AML-193 (cell line): Measurements from ENCODE around the gene CDR2.
A peak's percentile ranks its signal among the peaks of the same experiment; 100 is the strongest.
"Not testable (repeated sequence)": the region's sequence is repeated elsewhere in the genome, so short reads cannot be mapped to it uniquely, and the experiment has no call there.

Experiments
- DNase-seq, 2 experiments: peaks; one replicate each; lab custom pipeline; 2025; lab: John Stamatoyannopoulos, UW

Gene CDR2

GRCh38 chr16:22375963-22376640, 1.7 kb upstream of the CDR2 start:
- DNase-seq = no peak

GRCh38 chr16:22375117-22375962, 921 bp upstream of the CDR2 start:
- peak in 1 of 2 experiments; percentile 3 for DNase-seq

GRCh38 chr16:22373662-22374310, 633 bp downstream of the CDR2 start:
- no peak for DNase-seq

- DNase-seq = no peak
These were observed 1.3 kb downstream of the CDR2 start for GRCh38 chr16:22372882-22373661.

- DNase-seq = no peak
These were observed 4.2 kb downstream of the CDR2 start for GRCh38 chr16:22370038-22370820.

- peak; percentile 70 to 82 for DNase-seq
These were observed 5.1 kb downstream of the CDR2 start for GRCh38 chr16:22369221-22369811.

- not testable (repeated sequence) for DNase-seq
These were observed 6.1 kb downstream of the CDR2 start for GRCh38 chr16:22368200-22368826.

GRCh38 chr16:22366889-22367288, 7.5 kb downstream of the CDR2 start:
- no peak for DNase-seq

GRCh38 chr16:22366371-22366770, 8.0 kb downstream of the CDR2 start:
- DNase-seq = no peak

GRCh38 chr16:22364241-22364640, 10.2 kb downstream of the CDR2 start:
- DNase-seq = no peak

- no peak for DNase-seq
These were observed 13.3 kb downstream of the CDR2 start for GRCh38 chr16:22360963-22361659.

GRCh38 chr16:22359679-22360078, 14.7 kb downstream of the CDR2 start:
- DNase-seq = no peak

GRCh38 chr16:22358000-22358399, 16.4 kb downstream of the CDR2 start:
- DNase-seq = no peak

GRCh38 chr16:22357635-22357971, 16.8 kb downstream of the CDR2 start:
- no peak for DNase-seq

GRCh38 chr16:22356930-22357634, 17.3 kb downstream of the CDR2 start:
- no peak for DNase-seq

GRCh38 chr16:22355487-22355908, 18.9 kb downstream of the CDR2 start:
- DNase-seq = peak in 1 of 2 experiments; percentile 23

- DNase-seq = no peak
These were observed 20.4 kb downstream of the CDR2 start for GRCh38 chr16:22353933-22354541.

GRCh38 chr16:22353191-22353919, 21.1 kb downstream of the CDR2 start:
- DNase-seq = peak; percentile 85 to 89
